HG03039 (cell line): ENCODE measurements around the gene PAGR1.
"Not testable (repeated sequence)": the region's sequence is repeated elsewhere in the genome, so short reads cannot be mapped to it uniquely, and the experiment has no call there.

ENCODE experiments used
- ATAC-seq: cut with Tn5 transposase; IDR thresholded peaks from one replicate; pipeline ENCODE4 v1.9.1; 2021; ENCODE audit warnings: mild to moderate bottlenecking, moderate library complexity; ENCODE audit not compliant: unreplicated experiment

PAGR1 gene

DNA sequence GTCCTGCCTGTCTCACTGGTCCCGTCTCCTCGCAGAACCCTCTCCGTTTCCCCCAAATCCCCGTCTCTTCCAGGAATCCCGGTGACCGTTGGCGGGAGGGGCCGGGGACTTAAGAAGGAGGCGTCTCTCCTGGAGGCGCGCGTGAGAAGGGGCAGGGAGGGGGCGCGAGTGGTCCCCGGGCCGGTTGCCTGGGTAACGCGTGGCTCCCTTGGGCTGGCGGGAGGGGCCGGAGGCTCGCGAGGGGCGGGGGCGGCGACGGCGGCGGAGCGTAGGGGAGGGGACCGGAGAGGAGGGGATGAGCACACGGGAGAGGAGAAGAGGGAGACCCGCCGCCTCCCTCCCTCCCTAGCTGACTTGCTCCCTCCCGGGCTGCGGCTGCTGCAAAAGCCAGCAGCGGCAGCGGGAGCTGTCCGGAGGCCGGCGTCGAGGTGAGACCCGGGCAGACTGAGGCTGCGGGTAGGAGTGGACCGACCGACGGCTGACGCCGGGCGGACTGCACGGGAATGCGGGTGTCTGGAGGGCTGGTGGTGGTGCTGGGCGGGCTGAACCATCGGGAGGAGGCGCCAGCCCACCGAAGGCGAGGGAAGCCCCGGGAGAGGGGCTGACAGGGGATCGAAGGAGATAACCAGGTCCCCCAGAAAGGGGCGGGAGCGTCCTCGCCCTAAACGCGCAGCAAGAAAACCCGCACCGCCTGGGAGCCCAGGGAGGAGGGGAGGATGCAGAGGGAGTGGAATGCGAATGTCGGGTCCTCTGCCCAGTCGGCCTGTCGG is 3.9 kb upstream of the PAGR1 start, which contains the start of gene PRRT2:
PRRT2 (plus strand) TSS at position 298 of the 770 bp plus-strand sequence. CDS start 862 bp downstream, outside the sequence.
- no peak for ATAC-seq

- ATAC-seq, result no peak
Measured at GRCh38 chr16:29812754-29813643, 3.0 kb upstream of the PAGR1 start.

DNA sequence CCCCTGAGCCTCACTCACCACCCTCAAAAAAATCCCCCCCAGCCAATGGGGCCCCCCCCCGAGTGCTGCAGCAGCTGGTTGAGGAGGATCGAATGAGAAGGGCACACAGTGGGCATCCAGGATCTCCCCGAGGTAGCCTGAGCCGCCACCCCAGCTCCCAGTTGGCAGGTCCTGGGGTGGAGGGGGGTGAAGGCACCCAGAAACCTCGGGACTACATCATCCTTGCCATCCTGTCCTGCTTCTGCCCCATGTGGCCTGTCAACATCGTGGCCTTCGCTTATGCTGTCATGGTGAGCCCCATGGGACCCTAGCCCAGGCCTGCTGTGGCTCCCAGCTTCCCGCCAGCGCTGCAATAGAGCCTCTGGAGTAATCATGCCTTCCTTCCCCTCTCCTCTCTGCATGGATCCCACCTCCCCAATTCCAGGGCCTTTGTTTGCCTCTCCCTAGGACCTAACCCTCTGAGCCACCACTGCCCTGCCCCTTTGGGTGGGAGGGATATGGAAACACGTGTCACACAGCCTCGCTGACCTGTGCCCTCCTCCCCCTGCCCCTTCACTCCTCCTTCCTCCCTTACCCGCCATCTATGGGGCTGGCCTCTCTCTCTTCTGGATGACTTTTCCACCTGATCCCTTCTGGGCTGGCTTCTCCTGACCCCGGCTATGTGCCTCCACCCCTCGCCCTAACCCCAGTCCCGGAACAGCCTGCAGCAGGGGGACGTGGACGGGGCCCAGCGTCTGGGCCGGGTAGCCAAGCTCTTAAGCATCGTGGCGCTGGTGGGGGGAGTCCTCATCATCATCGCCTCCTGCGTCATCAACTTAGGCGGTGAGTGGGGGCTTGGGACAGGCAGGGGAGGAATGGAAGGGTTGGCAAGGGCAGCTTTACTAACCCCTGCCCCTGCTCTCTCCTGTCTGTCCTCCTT is 2.0 kb upstream of the PAGR1 start:
- ATAC-seq, result no peak

DNA sequence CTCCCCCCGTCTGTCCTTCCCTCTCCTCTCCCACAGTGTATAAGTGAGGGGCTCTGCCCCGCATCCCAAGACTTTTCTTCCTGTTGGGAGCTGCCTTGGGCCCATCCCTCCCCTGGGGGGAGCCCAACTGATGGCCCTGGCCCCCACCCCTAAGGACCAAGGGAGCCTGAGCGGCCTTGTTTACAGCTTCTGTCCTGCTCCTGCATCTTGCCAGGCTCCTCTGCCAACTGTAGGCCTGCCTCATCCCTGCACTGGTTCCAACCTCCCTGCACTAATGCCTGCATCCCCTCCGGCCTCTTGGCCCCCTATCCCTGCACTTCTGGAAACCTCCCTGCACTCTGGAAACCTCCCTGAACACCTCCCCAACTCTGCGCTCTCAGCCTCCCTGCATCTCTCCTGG is 1.4 kb upstream of the PAGR1 start:
- ATAC-seq, result no peak

- no peak for ATAC-seq
Measured at GRCh38 chr16:29815032-29815721, 775 bp upstream of the PAGR1 start.

DNA sequence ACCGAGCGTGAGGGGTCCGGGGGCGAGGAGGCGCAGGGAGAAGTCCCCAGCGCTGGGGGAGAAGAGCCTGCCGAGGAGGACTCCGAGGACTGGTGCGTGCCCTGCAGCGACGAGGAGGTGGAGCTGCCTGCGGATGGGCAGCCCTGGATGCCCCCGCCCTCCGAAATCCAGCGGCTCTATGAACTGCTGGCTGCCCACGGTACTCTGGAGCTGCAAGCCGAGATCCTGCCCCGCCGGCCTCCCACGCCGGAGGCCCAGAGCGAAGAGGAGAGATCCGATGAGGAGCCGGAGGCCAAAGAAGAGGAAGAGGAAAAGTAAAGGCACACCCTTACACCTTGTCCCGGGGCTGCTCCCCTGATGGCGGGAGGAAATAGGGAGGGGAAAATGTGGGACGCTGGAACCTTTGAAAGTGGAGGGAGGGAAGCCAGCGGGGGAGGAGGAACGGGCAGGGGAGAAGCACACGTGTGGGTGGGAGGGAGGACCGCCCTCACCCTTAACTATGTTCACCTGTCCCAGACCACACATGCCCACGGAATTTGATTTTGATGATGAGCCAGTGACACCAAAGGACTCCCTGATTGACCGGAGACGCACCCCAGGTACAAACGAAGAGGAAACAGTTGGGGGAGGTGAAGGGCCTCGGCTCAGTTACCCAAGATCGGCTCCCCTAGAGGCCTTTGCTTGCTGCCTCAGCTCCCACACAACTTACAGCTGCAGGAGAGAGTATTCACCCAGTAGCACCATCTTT is 916 bp downstream of the PAGR1 start:
- peak; percentile 15 for ATAC-seq

DNA sequence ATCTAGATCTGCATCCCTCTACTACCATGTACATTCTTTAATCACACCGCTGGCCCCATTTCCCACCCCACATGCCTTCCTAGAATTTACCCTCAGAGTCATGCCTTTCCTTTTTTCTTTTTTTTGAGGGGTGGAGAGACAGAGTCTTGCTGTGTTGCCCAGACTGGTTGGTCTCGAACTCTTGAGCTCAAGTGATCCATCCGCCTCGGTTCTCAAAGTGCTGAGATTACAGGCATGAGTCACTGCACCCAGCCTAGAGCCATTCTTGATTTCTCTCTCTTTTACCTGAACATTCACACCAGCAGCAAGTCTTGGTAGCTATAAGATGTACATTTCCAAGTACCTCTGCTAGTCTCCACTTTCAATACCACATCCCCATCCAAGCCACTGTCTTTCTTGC is 2.1 kb downstream of the PAGR1 start:
- ATAC-seq, result no peak

DNA sequence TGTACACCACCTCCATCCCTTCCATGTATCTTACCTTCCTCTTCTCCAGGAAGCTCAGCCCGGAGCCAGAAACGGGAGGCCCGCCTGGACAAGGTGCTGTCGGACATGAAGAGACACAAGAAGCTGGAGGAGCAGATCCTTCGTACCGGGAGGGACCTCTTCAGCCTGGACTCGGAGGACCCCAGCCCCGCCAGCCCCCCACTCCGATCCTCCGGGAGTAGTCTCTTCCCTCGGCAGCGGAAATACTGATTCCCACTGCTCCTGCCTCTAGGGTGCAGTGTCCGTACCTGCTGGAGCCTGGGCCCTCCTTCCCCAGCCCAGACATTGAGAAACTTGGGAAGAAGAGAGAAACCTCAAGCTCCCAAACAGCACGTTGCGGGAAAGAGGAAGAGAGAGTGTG is 3.6 kb downstream of the PAGR1 start:
- no peak for ATAC-seq

- ATAC-seq, result no peak
Measured at GRCh38 chr16:29820271-29820701, 4.3 kb downstream of the PAGR1 start, which contains the start of gene MVP. Gene MVP (plus strand): TSS chr16:29820462. CDS start chr16:29830550, 10,088 bp downstream.

- no peak for ATAC-seq
Measured at GRCh38 chr16:29820730-29821642, 5.0 kb downstream of the PAGR1 start.

- no peak for ATAC-seq
Measured at GRCh38 chr16:29821643-29822115, 5.7 kb downstream of the PAGR1 start.

DNA sequence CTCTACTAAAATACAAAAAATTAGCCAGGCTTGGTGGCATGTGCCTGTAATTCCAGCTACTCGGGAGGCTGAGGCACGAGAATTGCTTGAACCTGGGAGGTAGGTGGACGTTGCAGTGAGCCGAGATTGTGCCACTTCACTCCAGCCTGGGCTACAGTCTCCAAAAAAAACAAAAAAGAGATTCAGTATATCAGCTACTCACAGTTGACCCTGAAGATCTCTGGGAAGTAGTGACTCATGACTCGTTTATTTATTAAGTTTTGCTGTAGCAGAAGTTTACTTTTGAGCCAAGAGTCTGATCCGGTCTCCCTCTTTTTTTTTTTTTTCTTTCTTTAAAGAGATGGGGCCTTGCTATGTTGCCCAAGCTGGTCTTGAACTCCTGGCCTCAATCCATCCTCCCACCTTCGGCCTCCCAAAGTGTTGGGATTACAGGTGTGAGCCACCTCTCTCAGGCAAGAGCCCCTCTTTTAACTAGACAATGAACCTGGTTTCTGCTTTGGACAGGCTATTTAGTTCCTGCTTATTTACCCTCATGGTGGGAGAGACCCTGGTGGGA is 8.7 kb downstream of the PAGR1 start:
- ATAC-seq, result no peak

- ATAC-seq, result no peak
Measured at GRCh38 chr16:29825145-29826044, 9.4 kb downstream of the PAGR1 start.

GRCh38 chr16:29826342-29826695 is 10.4 kb downstream of the PAGR1 start:
- no peak for ATAC-seq

GRCh38 chr16:29830774-29831173 is 14.8 kb downstream of the PAGR1 start:
- no peak for ATAC-seq

GRCh38 chr16:29831490-29831889 is 15.5 kb downstream of the PAGR1 start:
- ATAC-seq, result no peak

- not testable (repeated sequence) for ATAC-seq
Measured at GRCh38 chr16:29833219-29833618, 17.3 kb downstream of the PAGR1 start.
